OCI-LY1 (cell line): ENCODE measurements around the gene MTAP.

Experiments
- EZH2 ChIP-seq: fragments of 200-600 bp; sonication (generic), shearing (Covaris generic); IDR thresholded peaks from 2 replicates; pipeline ENCODE4 v1.8.0; 2017; ENCODE audit warnings: borderline replicate concordance, mixed run types, mild to moderate bottlenecking, antibody characterized with exemption, low read length, moderate library complexity, mixed read lengths
- TF ChIP-seq, protein P1 (sequence below): fragments of 200-600 bp; sonication (generic), shearing (Covaris generic); IDR thresholded peaks from 2 replicates; pipeline ENCODE4 v1.5.1; 2017; ENCODE audit warnings: mild to moderate bottlenecking, antibody characterized with exemption, low read length, moderate library complexity, mixed read lengths

DNA sequence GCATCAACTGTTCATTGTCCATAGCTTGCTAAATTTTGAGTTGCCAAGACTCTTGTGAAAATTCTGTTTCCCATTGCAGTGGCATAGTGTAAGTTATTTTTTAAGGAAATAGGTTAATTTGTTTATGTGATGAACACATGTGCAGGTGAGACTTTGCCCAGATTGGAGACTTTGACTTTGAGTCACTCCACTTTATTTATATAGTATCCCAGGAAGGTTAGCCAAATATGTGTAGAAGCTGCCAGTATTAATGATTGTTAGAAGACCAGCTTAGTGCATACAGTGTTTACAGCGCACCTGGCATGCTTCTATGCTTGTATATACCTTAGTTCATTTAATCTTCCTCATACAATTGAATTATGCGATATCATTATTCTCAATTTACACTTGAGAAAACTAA is 51.0 kb downstream of the MTAP start:
- TF ChIP-seq, protein P1, sequence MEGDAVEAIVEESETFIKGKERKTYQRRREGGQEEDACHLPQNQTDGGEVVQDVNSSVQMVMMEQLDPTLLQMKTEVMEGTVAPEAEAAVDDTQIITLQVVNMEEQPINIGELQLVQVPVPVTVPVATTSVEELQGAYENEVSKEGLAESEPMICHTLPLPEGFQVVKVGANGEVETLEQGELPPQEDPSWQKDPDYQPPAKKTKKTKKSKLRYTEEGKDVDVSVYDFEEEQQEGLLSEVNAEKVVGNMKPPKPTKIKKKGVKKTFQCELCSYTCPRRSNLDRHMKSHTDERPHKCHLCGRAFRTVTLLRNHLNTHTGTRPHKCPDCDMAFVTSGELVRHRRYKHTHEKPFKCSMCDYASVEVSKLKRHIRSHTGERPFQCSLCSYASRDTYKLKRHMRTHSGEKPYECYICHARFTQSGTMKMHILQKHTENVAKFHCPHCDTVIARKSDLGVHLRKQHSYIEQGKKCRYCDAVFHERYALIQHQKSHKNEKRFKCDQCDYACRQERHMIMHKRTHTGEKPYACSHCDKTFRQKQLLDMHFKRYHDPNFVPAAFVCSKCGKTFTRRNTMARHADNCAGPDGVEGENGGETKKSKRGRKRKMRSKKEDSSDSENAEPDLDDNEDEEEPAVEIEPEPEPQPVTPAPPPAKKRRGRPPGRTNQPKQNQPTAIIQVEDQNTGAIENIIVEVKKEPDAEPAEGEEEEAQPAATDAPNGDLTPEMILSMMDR: no peak
- TF ChIP-seq EZH2: no peak
